Activated CD4-positive, alpha-beta T cell treated with anti-CD3 and anti-CD28 coated beads, Interleukin-2, amount 10 ng/mL, durations not matched to agents 7 days and 5 days (primary cell): Measurements from ENCODE around the gene CENPT. TPM values are rescaled to one million over a fixed set of nuclear protein-coding genes. Genes with fewer than 3 reads are reported as not detected.
A peak's percentile ranks its signal among the peaks of the same experiment; 100 is the strongest.
"Not testable (repeated sequence)": the region's sequence is repeated elsewhere in the genome, so short reads cannot be mapped to it uniquely, and the experiment has no call there.

ENCODE experiments used
- CTCF ChIA-PET: fragments of 350-600 bp; sonication (Branson Sonifier 250); formaldehyde crosslinking; loops from one replicate; lab custom pipeline; 2021; ENCODE audit warnings: antibody characterized with exemption; lab: Charles Lee
- POLR2A ChIA-PET: fragments of 350-600 bp; sonication (Branson Sonifier 250); formaldehyde crosslinking; loops from one replicate; lab custom pipeline; 2021; ENCODE audit warnings: antibody characterized with exemption; lab: Charles Lee
- DNase-seq: peaks from one replicate; pipeline ENCODE4 v3.0.0-alpha.2; 2020
- H3K27ac Mint-ChIP-seq: one replicate; pipeline ENCODE4 v1.8.0; 2021; ENCODE audit warnings: mild to moderate bottlenecking, moderate library complexity, mixed read lengths
- H3K27me3 Mint-ChIP-seq: one replicate; pipeline ENCODE4 v1.8.0; 2021; ENCODE audit warnings: mixed read lengths
- H3K36me3 Mint-ChIP-seq: one replicate; pipeline ENCODE4 v1.8.0; 2021; ENCODE audit warnings: low read depth, mixed read lengths
- H3K4me1 Mint-ChIP-seq: one replicate; pipeline ENCODE4 v1.8.0; 2021; ENCODE audit warnings: mixed read lengths
- H3K4me3 Mint-ChIP-seq: one replicate; pipeline ENCODE4 v1.8.0; 2021; ENCODE audit warnings: mild to moderate bottlenecking, moderate library complexity, mixed read lengths
- H3K9me3 Mint-ChIP-seq: one replicate; pipeline ENCODE4 v1.8.0; 2021; ENCODE audit warnings: mixed read lengths
- total RNA-seq, 2 experiments: library from RNA; stranded (reverse); gene quantifications; one replicate each; pipeline ENCODE4 v1.2.3, GENCODE V29; 2021

CENPT gene
- total RNA-seq, 2 experiments from 2014 or later, result 62.1 to 64.0 TPM

DNA sequence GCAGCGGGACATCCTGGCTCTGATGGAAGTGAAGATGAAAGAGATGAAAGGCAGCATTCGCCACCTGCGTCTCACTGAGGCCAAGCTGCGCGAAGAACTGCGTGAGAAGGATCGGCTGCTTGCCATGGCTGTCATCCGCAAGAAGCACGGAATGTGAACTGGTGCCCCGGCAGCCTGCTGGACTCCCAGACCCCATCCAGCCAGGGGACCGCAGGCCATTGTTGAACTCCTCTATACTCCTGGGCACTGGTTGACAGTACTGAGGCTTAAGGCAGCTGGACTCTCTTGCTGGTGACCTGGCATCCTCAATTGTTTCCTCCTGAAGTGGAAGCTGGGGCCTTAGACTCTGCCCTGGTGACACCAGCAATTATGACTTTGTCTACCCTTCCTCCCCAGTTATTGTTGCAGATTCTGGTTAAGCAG is 4.1 kb downstream of the CENPT start:
- CTCF ChIA-PET, result interaction anchor here (0.5 to 3.5 kb wide), 7 partner anchors 10 to 267 kb away, joined by 3 to 16 read pairs (median 4); no protein-coding TSS in a partner anchor
- peaks cover 12% of the 10 kb centered on the region for H3K36me3 Mint-ChIP-seq
- H3K4me3 Mint-ChIP-seq, result peak overlapping the region; percentile 90
- H3K9me3 Mint-ChIP-seq, result no peaks in the 10 kb centered on the region
- peak; percentile 76 for DNase-seq
- no peaks in the 10 kb centered on the region for H3K27me3 Mint-ChIP-seq
- H3K27ac Mint-ChIP-seq, result peak overlapping the region; percentile 95
- peaks cover 49% of the 10 kb centered on the region for H3K4me1 Mint-ChIP-seq
- POLR2A ChIA-PET, result interaction anchor here (0.6 kb wide), 1 partner anchor 106 kb away, joined by 3 read pairs; no protein-coding TSS in a partner anchor

GRCh38 chr16:67842509-67843342 is 4.8 kb downstream of the CENPT start:
- Mint-ChIP-seq H3K9me3 (no peaks in the 10 kb centered on the region), H3K36me3 (peaks cover 12% of the 10 kb centered on the region), H3K4me3 (peak overlapping the region; percentile 90), H3K27ac (peak overlapping the region; percentile 95), H3K27me3 (no peaks in the 10 kb centered on the region), H3K4me1 (peaks cover 43% of the 10 kb centered on the region)
- CTCF ChIA-PET, result interaction anchor here (0.7 to 3.5 kb wide), 6 partner anchors 9 to 32 kb away, joined by 3 to 16 read pairs (median 5); no protein-coding TSS in a partner anchor
- POLR2A ChIA-PET, result no interaction called here
- DNase-seq, result peak; percentile 64

- ChIA-PET CTCF (interaction anchor here (0.8 to 3.5 kb wide), 7 partner anchors 8 to 320 kb away, joined by 3 to 16 read pairs (median 4); no protein-coding TSS in a partner anchor), POLR2A (no interaction called here)
- Mint-ChIP-seq H3K4me1 (peaks cover 40% of the 10 kb centered on the region), H3K36me3 (peaks cover 12% of the 10 kb centered on the region), H3K27ac (peak within 1 kb of the TSS; percentile 98), H3K9me3 (no peaks in the 10 kb centered on the region), H3K4me3 (peak within 1 kb of the TSS; percentile 91), H3K27me3 (no peaks in the 10 kb centered on the region)
- DNase-seq, result peak; percentile 97
Measured at GRCh38 chr16:67841816-67842508, 5.5 kb downstream of the CENPT start, which contains the start of gene THAP11. Gene THAP11 (plus strand): TSS chr16:67842320. CDS start chr16:67842555, 235 bp downstream.

DNA sequence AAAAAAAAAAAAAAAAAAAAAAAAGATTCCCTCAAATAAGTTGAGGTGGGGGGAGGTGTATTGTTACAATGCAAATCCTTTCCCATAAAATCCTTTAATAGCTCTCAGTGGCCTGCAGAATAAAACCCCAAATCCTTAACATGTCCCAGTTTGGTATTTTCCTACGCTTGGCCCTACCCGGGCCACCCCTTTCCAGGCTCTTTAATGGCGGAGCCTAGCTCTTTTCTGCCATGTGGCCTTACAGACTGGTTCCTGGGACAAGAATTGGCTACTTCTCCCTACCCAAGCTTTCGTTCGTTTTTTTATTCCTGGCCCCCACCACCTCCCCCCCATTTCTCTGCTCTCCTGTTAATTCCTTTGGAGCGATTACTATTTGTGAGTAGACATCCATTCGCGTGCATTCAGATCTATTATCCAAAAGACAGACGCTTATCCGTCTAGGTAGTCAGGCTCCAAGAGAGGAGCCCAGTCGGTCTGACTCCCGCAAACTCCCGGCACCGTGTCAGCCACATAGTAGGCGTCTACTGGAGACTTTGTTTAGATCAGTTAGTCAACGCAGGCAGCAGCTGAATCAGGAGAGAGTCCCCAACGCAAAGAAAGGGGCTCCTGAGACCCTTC is 6.2 kb downstream of the CENPT start:
- CTCF ChIA-PET, result interaction anchor here (0.8 to 1.6 kb wide), 7 partner anchors 11 to 320 kb away, joined by 3 to 8 read pairs (median 4); no protein-coding TSS in a partner anchor
- H3K9me3 Mint-ChIP-seq, result no peaks in the 10 kb centered on the region
- H3K27me3 Mint-ChIP-seq, result no peaks in the 10 kb centered on the region
- H3K27ac Mint-ChIP-seq, result peak overlapping the region; percentile 98
- POLR2A ChIA-PET, result no interaction called here
- H3K36me3 Mint-ChIP-seq, result peaks cover 12% of the 10 kb centered on the region
- H3K4me1 Mint-ChIP-seq, result peaks cover 40% of the 10 kb centered on the region
- no peak for DNase-seq
- peak overlapping the region; percentile 91 for H3K4me3 Mint-ChIP-seq

DNA sequence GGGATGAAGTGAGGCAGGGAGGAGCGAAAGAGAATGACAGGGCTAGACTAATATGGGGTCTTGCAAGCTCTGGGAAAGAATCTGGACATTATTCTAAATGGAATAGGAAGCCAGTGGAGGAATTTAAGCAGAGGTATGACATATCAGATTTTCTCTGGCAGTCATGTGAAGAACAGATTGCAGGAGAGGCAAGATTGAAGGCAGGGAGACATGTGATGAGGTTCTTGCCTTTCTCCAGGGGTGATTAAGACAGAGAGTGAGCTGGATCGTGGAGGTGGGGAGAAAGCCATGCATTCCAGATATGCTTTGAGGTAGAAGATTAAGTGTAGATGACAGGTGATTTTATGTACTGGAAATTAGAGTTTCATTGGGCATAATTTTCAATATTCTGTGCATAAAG is 9.7 kb downstream of the CENPT start:
- DNase-seq, result no peak
- no peak overlapping the region for H3K27ac Mint-ChIP-seq
- ChIA-PET CTCF (interaction anchor here (0.9 kb wide), 1 partner anchor 21 kb away, joined by 5 read pairs; no protein-coding TSS in a partner anchor), POLR2A (no interaction called here)
- H3K27me3 Mint-ChIP-seq, result no peaks in the 10 kb centered on the region
- no peak overlapping the region for H3K4me3 Mint-ChIP-seq
- H3K36me3 Mint-ChIP-seq, result no peaks in the 10 kb centered on the region
- peaks cover 17% of the 10 kb centered on the region for H3K4me1 Mint-ChIP-seq
- no peaks in the 10 kb centered on the region for H3K9me3 Mint-ChIP-seq

DNA sequence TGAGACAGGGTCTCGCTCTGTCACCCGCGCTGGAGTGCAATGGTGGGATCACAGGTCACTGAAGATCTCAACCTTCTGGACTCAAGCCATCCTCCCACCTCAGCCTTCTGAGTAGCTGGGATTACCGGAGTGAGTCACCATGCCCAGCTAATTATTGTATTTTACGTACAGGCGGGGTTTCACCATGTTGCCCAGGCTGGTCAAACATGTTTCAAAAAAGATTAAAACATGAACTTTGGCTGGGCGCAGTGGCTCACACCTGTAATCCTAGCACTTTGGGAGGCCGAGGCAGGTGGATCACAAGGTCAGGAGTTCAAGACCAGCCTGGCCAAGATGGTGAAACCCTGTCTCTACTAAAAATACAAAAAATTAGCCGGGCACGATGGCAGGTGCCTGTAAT is 10.3 kb downstream of the CENPT start:
- H3K36me3 Mint-ChIP-seq, H3K9me3 Mint-ChIP-seq, H3K27me3 Mint-ChIP-seq, DNase-seq, H3K27ac Mint-ChIP-seq, POLR2A ChIA-PET, H3K4me3 Mint-ChIP-seq: not testable (repeated sequence)
- H3K4me1 Mint-ChIP-seq, result peaks cover 23% of the 10 kb centered on the region
- CTCF ChIA-PET, result interaction anchor here (0.9 to 1.0 kb wide), 2 partner anchors 9 to 20 kb away, joined by 3 to 5 read pairs; no protein-coding TSS in a partner anchor

GRCh38 chr16:67834242-67834614 is 13.3 kb downstream of the CENPT start:
- POLR2A ChIA-PET, result no interaction called here
- H3K4me1 Mint-ChIP-seq, result peaks cover 15% of the 10 kb centered on the region
- H3K9me3 Mint-ChIP-seq, result no peaks in the 10 kb centered on the region
- CTCF ChIA-PET, result interaction anchor here (1.0 to 5.6 kb wide), 6 partner anchors 10 to 1004 kb away, joined by 3 to 46 read pairs (median 8); partner anchors contain the start of gene NAE1
- peak overlapping the region; percentile 80 for H3K4me3 Mint-ChIP-seq
- H3K27me3 Mint-ChIP-seq, result no peaks in the 10 kb centered on the region
- DNase-seq, result no peak
- H3K27ac Mint-ChIP-seq, result peak overlapping the region; percentile 79
- H3K36me3 Mint-ChIP-seq, result peaks cover 10% of the 10 kb centered on the region

GRCh38 chr16:67833415-67834241 is 13.9 kb downstream of the CENPT start:
- peaks cover 10% of the 10 kb centered on the region for H3K36me3 Mint-ChIP-seq
- ChIA-PET POLR2A (interaction anchor here (0.8 kb wide), 1 partner anchor 17 kb away, joined by 3 read pairs; no protein-coding TSS in a partner anchor), CTCF (interaction anchor here (0.6 to 5.6 kb wide), 9 partner anchors 10 to 1003 kb away, joined by 3 to 46 read pairs (median 4); partner anchors contain the start of gene NAE1)
- H3K9me3 Mint-ChIP-seq, result no peaks in the 10 kb centered on the region
- DNase-seq, result peak; percentile 96
- H3K4me3 Mint-ChIP-seq, result peak overlapping the region; percentile 80
- H3K27me3 Mint-ChIP-seq, result no peaks in the 10 kb centered on the region
- peaks cover 15% of the 10 kb centered on the region for H3K4me1 Mint-ChIP-seq
- H3K27ac Mint-ChIP-seq, result peak overlapping the region; percentile 79

DNA sequence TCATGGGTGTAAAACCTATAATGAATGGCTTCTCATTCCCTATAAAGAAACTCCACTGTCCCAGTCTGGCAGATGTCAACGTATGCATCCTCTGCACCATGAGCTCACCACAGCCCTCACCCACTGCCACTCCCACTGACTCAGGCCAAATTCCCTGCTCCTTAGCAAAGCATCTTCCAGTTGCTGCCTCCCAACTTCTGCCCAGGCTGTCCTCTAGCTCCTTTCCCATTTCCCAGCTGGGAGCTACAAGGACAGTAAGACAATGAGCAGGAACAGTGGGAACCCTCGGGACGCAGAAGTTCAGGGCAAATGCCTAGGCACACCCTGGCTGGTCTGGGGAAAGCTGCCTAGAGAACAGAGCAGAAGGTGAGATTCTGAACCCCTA is 14.5 kb downstream of the CENPT start:
- Mint-ChIP-seq H3K9me3 (no peaks in the 10 kb centered on the region), H3K4me1 (peaks cover 15% of the 10 kb centered on the region), H3K27ac (peak overlapping the region; percentile 79), H3K36me3 (peaks cover 10% of the 10 kb centered on the region), H3K27me3 (no peaks in the 10 kb centered on the region), H3K4me3 (peak overlapping the region; percentile 80)
- ChIA-PET CTCF (interaction anchor here (0.6 to 5.6 kb wide), 7 partner anchors 11 to 1003 kb away, joined by 3 to 46 read pairs (median 4); partner anchors contain the start of gene NAE1), POLR2A (interaction anchor here (0.8 kb wide), 1 partner anchor 16 kb away, joined by 3 read pairs; no protein-coding TSS in a partner anchor)
- DNase-seq, result no peak

- peaks cover 10% of the 10 kb centered on the region for H3K36me3 Mint-ChIP-seq
- no peak for DNase-seq
- ChIA-PET CTCF (interaction anchor here (1.1 to 6.1 kb wide), 2 partner anchors 8 to 13 kb away, joined by 3 to 49 read pairs; no protein-coding TSS in a partner anchor), POLR2A (no interaction called here)
- no peaks in the 10 kb centered on the region for H3K9me3 Mint-ChIP-seq
- H3K27ac Mint-ChIP-seq, result no peak overlapping the region
- no peak overlapping the region for H3K4me3 Mint-ChIP-seq
- peaks cover 9% of the 10 kb centered on the region for H3K4me1 Mint-ChIP-seq
- H3K27me3 Mint-ChIP-seq, result no peaks in the 10 kb centered on the region
Measured at GRCh38 chr16:67828651-67829050, 18.8 kb downstream of the CENPT start.

GRCh38 chr16:67825906-67826305 is 21.6 kb downstream of the CENPT start:
- Mint-ChIP-seq H3K4me1 (no peaks in the 10 kb centered on the region), H3K9me3 (no peaks in the 10 kb centered on the region), H3K4me3 (no peak overlapping the region), H3K36me3 (peaks cover 5% of the 10 kb centered on the region), H3K27ac (no peak overlapping the region), H3K27me3 (no peaks in the 10 kb centered on the region)
- no peak for DNase-seq
- POLR2A ChIA-PET, result interaction anchor here (0.5 kb wide), 1 partner anchor 81 kb away, joined by 3 read pairs; no protein-coding TSS in a partner anchor
- CTCF ChIA-PET, result interaction anchor here (6.1 kb wide), 1 partner anchor 10 kb away, joined by 49 read pairs; no protein-coding TSS in a partner anchor
